ENCODE results near the gene KIF1C. TPM values are rescaled to one million over a fixed set of nuclear protein-coding genes. Genes with fewer than 3 reads are reported as not detected.
A peak's percentile ranks its signal among the peaks of the same experiment; 100 is the strongest.

The KIF1C gene
- total RNA-seq, 2 donors from 2014 or later: 195 to 291 TPM

DNA sequence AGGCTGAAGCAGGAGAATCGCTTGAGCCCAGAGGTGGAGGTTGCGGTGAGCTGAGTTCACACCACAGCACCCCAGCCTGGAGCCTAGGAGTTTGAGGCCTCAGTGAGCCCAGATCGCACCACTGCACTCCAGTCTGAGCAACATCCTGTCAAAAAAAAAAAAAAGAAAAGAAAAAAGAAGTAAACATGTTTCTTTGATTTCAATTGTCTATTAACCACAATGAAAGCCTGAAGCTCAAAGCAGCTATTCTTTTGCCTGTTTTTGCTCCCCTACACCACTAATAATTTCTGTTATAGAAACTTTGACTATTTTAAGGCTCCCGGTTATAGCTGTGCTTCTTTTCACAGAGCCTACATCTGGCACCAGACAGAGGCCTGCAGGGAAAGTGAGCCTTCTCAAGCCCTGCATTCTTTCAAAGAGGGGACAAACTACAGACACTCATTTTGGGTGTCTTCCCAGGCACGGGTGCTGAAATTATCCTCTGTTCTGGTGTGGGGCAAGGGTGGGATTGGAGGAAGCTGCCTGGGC lies 51.6 kb downstream of the KIF1C start:
- Histone ChIP-seq H3K36me3 (no peaks in the 10 kb centered on the region), H3K27me3 (no peaks in the 10 kb centered on the region), H3K4me1 (peaks cover 4% of the 10 kb centered on the region), H3K4me3 (no peak overlapping the region), H3K27ac (peak overlapping the region; percentile 46), H3K9ac (ENCODE audit: low read depth in 2 of 2, low read length in 2 of 2) (no peak overlapping the region), H3K9me3 (no peaks in the 10 kb centered on the region)
- intact Hi-C loops (cut with DNase I): no loop called here
- no peak for DNase-seq
- TF ChIP-seq, protein P1, sequence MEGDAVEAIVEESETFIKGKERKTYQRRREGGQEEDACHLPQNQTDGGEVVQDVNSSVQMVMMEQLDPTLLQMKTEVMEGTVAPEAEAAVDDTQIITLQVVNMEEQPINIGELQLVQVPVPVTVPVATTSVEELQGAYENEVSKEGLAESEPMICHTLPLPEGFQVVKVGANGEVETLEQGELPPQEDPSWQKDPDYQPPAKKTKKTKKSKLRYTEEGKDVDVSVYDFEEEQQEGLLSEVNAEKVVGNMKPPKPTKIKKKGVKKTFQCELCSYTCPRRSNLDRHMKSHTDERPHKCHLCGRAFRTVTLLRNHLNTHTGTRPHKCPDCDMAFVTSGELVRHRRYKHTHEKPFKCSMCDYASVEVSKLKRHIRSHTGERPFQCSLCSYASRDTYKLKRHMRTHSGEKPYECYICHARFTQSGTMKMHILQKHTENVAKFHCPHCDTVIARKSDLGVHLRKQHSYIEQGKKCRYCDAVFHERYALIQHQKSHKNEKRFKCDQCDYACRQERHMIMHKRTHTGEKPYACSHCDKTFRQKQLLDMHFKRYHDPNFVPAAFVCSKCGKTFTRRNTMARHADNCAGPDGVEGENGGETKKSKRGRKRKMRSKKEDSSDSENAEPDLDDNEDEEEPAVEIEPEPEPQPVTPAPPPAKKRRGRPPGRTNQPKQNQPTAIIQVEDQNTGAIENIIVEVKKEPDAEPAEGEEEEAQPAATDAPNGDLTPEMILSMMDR (IDR thresholded peaks at IDR 0.05): no peak

DNA sequence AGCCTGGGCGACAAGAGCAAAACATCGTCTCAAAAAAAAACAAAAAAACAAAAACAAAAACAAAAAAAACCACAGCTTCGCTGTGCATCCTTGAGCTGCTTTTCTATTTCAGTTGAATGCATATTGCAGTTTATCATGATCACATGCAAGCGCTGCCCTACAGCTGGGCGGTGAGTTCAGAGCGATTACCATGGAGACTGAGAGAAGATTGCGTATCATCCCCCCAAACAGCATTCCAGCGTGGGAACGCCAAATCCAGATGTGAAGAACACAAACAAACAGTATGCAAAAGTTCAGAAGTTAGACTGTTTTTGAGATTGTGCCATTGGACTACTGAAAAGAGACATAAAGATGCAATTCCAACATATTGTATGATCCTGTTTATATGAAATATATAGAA lies 52.5 kb downstream of the KIF1C start:
- intact Hi-C loops (cut with DNase I): loop anchor here (10.0 kb wide), 1 partner anchor 135 kb away; no protein-coding TSS in a partner anchor
- no peak for DNase-seq
- Histone ChIP-seq H3K36me3 (no peaks in the 10 kb centered on the region), H3K4me1 (no peaks in the 10 kb centered on the region), H3K4me3 (no peak overlapping the region), H3K27me3 (no peaks in the 10 kb centered on the region), H3K27ac (peak overlapping the region; percentile 46), H3K9me3 (no peaks in the 10 kb centered on the region), H3K9ac (ENCODE audit: low read depth in 2 of 2, low read length in 2 of 2) (peak overlapping the region in 1 of 2 donors; percentile 26)
- TF ChIP-seq, protein P1 (IDR thresholded peaks at IDR 0.05): no peak

DNA sequence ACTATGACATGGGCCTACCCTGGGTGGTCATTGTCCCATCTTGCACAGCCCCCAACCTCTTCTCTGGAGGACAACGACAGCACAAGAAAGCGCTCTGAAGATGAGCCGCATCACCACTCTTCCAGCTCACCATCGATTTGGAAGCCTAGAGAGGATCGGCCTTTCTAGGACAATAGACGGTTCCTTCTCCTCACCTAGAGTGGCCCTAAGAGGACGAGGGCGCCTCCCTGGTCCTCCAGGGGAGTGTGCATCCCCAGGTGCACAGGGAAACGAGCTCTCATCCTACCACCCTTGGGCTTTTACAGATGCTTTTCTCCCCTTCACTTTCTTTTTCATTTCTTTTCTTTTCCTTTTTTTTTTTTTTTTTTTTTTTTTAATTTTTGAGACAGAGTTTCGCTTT lies 57.8 kb downstream of the KIF1C start:
- intact Hi-C loops (cut with DNase I): loop anchor here (10.0 kb wide), 1 partner anchor 141 kb away; no protein-coding TSS in a partner anchor
- Histone ChIP-seq H3K9me3 (no peaks in the 10 kb centered on the region), H3K4me3 (no peak overlapping the region), H3K9ac (ENCODE audit: low read depth in 2 of 2, low read length in 2 of 2) (no peak overlapping the region), H3K27ac (no peak overlapping the region), H3K27me3 (no peaks in the 10 kb centered on the region), H3K4me1 (no peaks in the 10 kb centered on the region), H3K36me3 (no peaks in the 10 kb centered on the region)
- TF ChIP-seq, protein P1 (IDR thresholded peaks at IDR 0.05): no peak
- no peak for DNase-seq

DNA sequence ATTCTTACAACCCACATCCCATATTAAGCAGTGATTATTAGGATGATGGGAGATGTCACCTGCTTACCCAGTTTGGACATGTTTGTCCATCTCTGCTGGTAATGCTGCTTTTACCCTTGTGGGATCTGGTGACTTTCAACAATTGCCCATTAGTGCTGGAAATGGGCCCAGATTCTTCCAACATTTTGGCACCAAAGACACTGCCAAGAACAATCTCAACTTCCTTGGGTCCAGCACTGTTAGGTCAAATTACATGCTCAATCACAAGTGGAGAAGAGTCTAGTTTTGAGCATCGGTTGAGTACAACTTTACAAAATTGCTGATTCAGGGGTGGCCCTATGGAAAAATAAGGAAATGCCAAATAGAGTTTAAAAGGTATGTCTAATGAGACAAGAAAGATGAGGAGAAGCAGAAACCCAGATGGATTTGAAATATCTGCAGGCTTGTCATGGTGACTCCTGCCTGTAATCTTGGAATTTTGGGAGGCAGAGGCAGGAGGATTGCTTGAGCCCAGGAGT lies 67.5 kb downstream of the KIF1C start:
- intact Hi-C loops (cut with DNase I): no loop called here
- H3K9me3 ChIP-seq: no peaks in the 10 kb centered on the region
- no peak overlapping the region for H3K9ac ChIP-seq (ENCODE audit: low read depth in 2 of 2, low read length in 2 of 2)
- H3K36me3 ChIP-seq: no peaks in the 10 kb centered on the region
- DNase-seq: no peak
- H3K27ac ChIP-seq: no peak overlapping the region
- no peaks in the 10 kb centered on the region for H3K4me1 ChIP-seq
- no peaks in the 10 kb centered on the region for H3K27me3 ChIP-seq
- H3K4me3 ChIP-seq: no peak overlapping the region
- TF ChIP-seq, protein P1 (IDR thresholded peaks at IDR 0.05): no peak

DNA sequence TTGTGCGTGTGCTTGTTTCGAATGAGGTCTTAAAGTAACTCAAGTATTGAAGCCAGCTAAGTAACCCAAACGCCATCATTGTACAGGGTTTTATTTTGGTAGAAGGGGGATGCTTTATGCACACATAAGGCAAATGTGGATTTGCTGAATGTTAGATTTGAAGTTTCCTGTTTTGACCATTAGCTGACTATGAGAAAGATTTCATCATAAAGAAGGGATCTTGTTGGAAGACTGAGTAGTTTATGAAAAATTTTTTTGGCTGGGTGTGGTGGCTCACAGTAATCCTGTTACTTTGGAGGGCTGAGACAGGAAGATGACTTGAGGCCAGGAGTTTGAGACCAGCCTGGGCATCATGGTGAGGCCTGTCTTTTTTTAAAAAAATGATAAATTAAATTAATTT lies 70.5 kb downstream of the KIF1C start:
- Histone ChIP-seq H3K4me3 (no peak overlapping the region), H3K9ac (ENCODE audit: low read depth in 2 of 2, low read length in 2 of 2) (no peak overlapping the region), H3K27ac (no peak overlapping the region), H3K4me1 (no peaks in the 10 kb centered on the region), H3K27me3 (no peaks in the 10 kb centered on the region), H3K9me3 (no peaks in the 10 kb centered on the region), H3K36me3 (no peaks in the 10 kb centered on the region)
- DNase-seq: no peak
- intact Hi-C loops (cut with DNase I): no loop called here
- TF ChIP-seq, protein P1 (IDR thresholded peaks at IDR 0.05): no peak

All from colonic mucosa (tissue), 4 donors.